HT1080 (cell line): Measurements from ENCODE around the gene HNRNPDL. TPM values are rescaled to one million over a fixed set of nuclear protein-coding genes. Genes with fewer than 3 reads are reported as not detected.
"Not testable (repeated sequence)": the region's sequence is repeated elsewhere in the genome, so short reads cannot be mapped to it uniquely, and the experiment has no call there.

Experiments
- DNase-seq: peaks from one replicate; pipeline ENCODE4 v3.0.0-alpha.2; 2015; ENCODE audit warnings: low read depth
- small RNA-seq: library from RNA; depleted of rRNA; stranded (forward); fragments of <200 nt; gene quantifications from one replicate; pipeline ENCODE3, GENCODE V24; 2014
- total RNA-seq: library from RNA; depleted of rRNA; stranded (reverse); fragments of >200 nt; shearing (Covaris generic); gene quantifications from 2 replicates; pipeline ENCODE4 v1.2.3, GENCODE V29; 2014; rRNA removed

Gene HNRNPDL
- total RNA-seq, 1 experiment from 2014 or later, result 338 TPM

GRCh38 chr4:82388405-82388804 lies 41.9 kb downstream of the HNRNPDL start:
- DNase-seq, result no peak

GRCh38 chr4:82386312-82386711 lies 44.0 kb downstream of the HNRNPDL start:
- DNase-seq, result not testable (repeated sequence)

GRCh38 chr4:82382751-82383150 lies 47.5 kb downstream of the HNRNPDL start:
- DNase-seq, result no peak

- DNase-seq, result no peak
Measured at GRCh38 chr4:82381661-82382296, 48.5 kb downstream of the HNRNPDL start.

GRCh38 chr4:82381235-82381634 lies 49.0 kb downstream of the HNRNPDL start:
- DNase-seq, result no peak

GRCh38 chr4:82380831-82381230 lies 49.4 kb downstream of the HNRNPDL start:
- DNase-seq, result no peak

- DNase-seq, result no peak
Measured at GRCh38 chr4:82380344-82380743, 49.9 kb downstream of the HNRNPDL start.

- DNase-seq, result no peak
Measured at GRCh38 chr4:82376109-82376508, 54.2 kb downstream of the HNRNPDL start.

GRCh38 chr4:82373816-82374625 lies 56.2 kb downstream of the HNRNPDL start, which contains the start of gene HNRNPD:
HNRNPD (minus strand) TSS chr4:82373991; CDS start chr4:82373678, 313 bp downstream.
- peak; percentile 99 for DNase-seq

GRCh38 chr4:82373486-82373815 lies 56.8 kb downstream of the HNRNPDL start:
- no peak for DNase-seq

Small RNA genes within 50 kb of the gene (small RNA-seq; reads per million reads assigned to genes)
- not detected for gene RF00150

Other genes with a start within 250 kb of the HNRNPDL start
- gene HNRNPD, start 56.5 kb downstream of the HNRNPDL start, total RNA-seq, result 53.6 and 85.2 TPM in 2 replicates
- 80.7 and 88.0 TPM in 2 replicates for gene ENOPH1, start 128 bp upstream of the HNRNPDL start, total RNA-seq
- 1.9 TPM in 2 replicates for gene TMEM150C, start 131.5 kb upstream of the HNRNPDL start, total RNA-seq